HepG2 (cell line): ENCODE results near the gene WDR83. TPM values are rescaled to one million over a fixed set of nuclear protein-coding genes. Genes with fewer than 3 reads are reported as not detected.

Experiments
- polyA plus RNA-seq, 8 experiments: library from polyadenylated mRNA; depleted of rRNA in 3 of 8; stranded (reverse) in 7 of 8; unstranded in 1 of 8; fragments of >200 nt; fragmentation: Illumina TruSeq in 4 of 8; extraction: Trizol in 4 of 8; gene quantifications; 2 replicates each; pipeline versions ENCODE4 v1.2.1 to v1.2.3, GENCODE V29; 2011 to 2016; ENCODE audit warnings: low read depth in 4 of 8, missing spikeins in 1 of 8, mixed read lengths in 1 of 8; ENCODE audit not compliant: insufficient read depth in 1 of 8
- small RNA-seq, 3 experiments: library from RNA; depleted of rRNA; stranded (forward); fragments of <200 nt; gene quantifications; one replicate each; pipeline ENCODE3, GENCODE V24; 2012; ENCODE audit warnings: low read depth in 2 of 3, low replicate concordance in 1 of 3; ENCODE audit not compliant: insufficient read length in 3 of 3, insufficient read depth in 2 of 3
- total RNA-seq, 5 experiments: library from RNA; depleted of rRNA; stranded (reverse); fragments of >200 nt; fragmentation: Illumina TruSeq; extraction: Trizol; gene quantifications; 2 replicates each; pipeline ENCODE4 v1.2.3, GENCODE V29; 2016; ENCODE audit warnings: low read depth in 1 of 5

Gene WDR83
- total and polyA plus RNA-seq, 2 of the 13 experiments (the other 11 are each of a cell fraction or from before 2014, with no cell fraction given), result 4.5 to 10.7 TPM

Small RNA genes within 50 kb of the gene (small RNA-seq; reads per million reads assigned to genes)
- 2.9 to 26.5 (median 11.6) reads per million in 3 experiments for gene SNORD41

Other genes with a start within 250 kb of the WDR83 start
- gene ZNF443, start 225.8 kb upstream of the WDR83 start, total RNA-seq (2016; rRNA removed; fragmentation: Illumina TruSeq; extraction: Trizol), result 19.0 and 24.2 TPM in 2 replicates
- gene ZNF443, start 225.8 kb upstream of the WDR83 start, polyA plus RNA-seq (2011; rRNA removed), result 3.5 and 3.6 TPM in 2 replicates
- gene ZNF709, start 182.0 kb upstream of the WDR83 start, total RNA-seq (2016; rRNA removed; fragmentation: Illumina TruSeq; extraction: Trizol), result 3.9 and 4.7 TPM in 2 replicates
- 1.0 and 1.5 TPM in 2 replicates for gene ZNF709, start 182.0 kb upstream of the WDR83 start, polyA plus RNA-seq (2011; rRNA removed)
- 11.1 and 11.2 TPM in 2 replicates for gene ZNF564, start 115.3 kb upstream of the WDR83 start, total RNA-seq (2016; rRNA removed; fragmentation: Illumina TruSeq; extraction: Trizol)
- gene ZNF564, start 115.3 kb upstream of the WDR83 start, polyA plus RNA-seq (2011; rRNA removed), result 2.3 and 2.4 TPM in 2 replicates
- 2.9 and 5.2 TPM in 2 replicates for gene ZNF490, start 56.0 kb upstream of the WDR83 start, total RNA-seq (2016; rRNA removed; fragmentation: Illumina TruSeq; extraction: Trizol)
- gene ZNF490, start 56.0 kb upstream of the WDR83 start, polyA plus RNA-seq (2011; rRNA removed), result 1.2 and 1.3 TPM in 2 replicates
- 17.4 and 21.3 TPM in 2 replicates for gene ZNF791, start 55.9 kb upstream of the WDR83 start, total RNA-seq (2016; rRNA removed; fragmentation: Illumina TruSeq; extraction: Trizol)
- gene ZNF791, start 55.9 kb upstream of the WDR83 start, polyA plus RNA-seq (2011; rRNA removed), result 10.1 and 12.8 TPM in 2 replicates
- gene MAN2B1, start 65 bp upstream of the WDR83 start, total RNA-seq (2016; rRNA removed; fragmentation: Illumina TruSeq; extraction: Trizol), result 10.8 and 23.8 TPM in 2 replicates
- gene MAN2B1, start 65 bp upstream of the WDR83 start, polyA plus RNA-seq (2011; rRNA removed), result 23.6 and 31.8 TPM in 2 replicates
- 34.8 and 43.3 TPM in 2 replicates for gene DHPS, start 15.1 kb downstream of the WDR83 start, total RNA-seq (2016; rRNA removed; fragmentation: Illumina TruSeq; extraction: Trizol)
- 84.3 and 84.6 TPM in 2 replicates for gene DHPS, start 15.1 kb downstream of the WDR83 start, polyA plus RNA-seq (2011; rRNA removed)
- not detected in 2 replicates for gene GNG14, start 21.2 kb downstream of the WDR83 start, total RNA-seq (2016; rRNA removed; fragmentation: Illumina TruSeq; extraction: Trizol)
- gene GNG14, start 21.2 kb downstream of the WDR83 start, polyA plus RNA-seq (2011; rRNA removed), result not detected in 2 replicates
- 4.6 and 6.1 TPM in 2 replicates for gene FBXW9, start 29.8 kb downstream of the WDR83 start, total RNA-seq (2016; rRNA removed; fragmentation: Illumina TruSeq; extraction: Trizol)
- gene FBXW9, start 29.8 kb downstream of the WDR83 start, polyA plus RNA-seq (2011; rRNA removed), result 5.7 and 7.0 TPM in 2 replicates
- 31.7 and 33.6 TPM in 2 replicates for gene TNPO2, start 57.1 kb downstream of the WDR83 start, total RNA-seq (2016; rRNA removed; fragmentation: Illumina TruSeq; extraction: Trizol)
- gene TNPO2, start 57.1 kb downstream of the WDR83 start, polyA plus RNA-seq (2011; rRNA removed), result 61.0 and 76.1 TPM in 2 replicates
- 159 and 179 TPM in 2 replicates for gene TRIR, start 67.9 kb downstream of the WDR83 start, total RNA-seq (2016; rRNA removed; fragmentation: Illumina TruSeq; extraction: Trizol)
- 160 and 166 TPM in 2 replicates for gene TRIR, start 67.9 kb downstream of the WDR83 start, polyA plus RNA-seq (2011; rRNA removed)
- 51.5 and 57.7 TPM in 2 replicates for gene GET3, start 70.7 kb downstream of the WDR83 start, total RNA-seq (2016; rRNA removed; fragmentation: Illumina TruSeq; extraction: Trizol)
- gene GET3, start 70.7 kb downstream of the WDR83 start, polyA plus RNA-seq (2011; rRNA removed), result 59.4 and 67.5 TPM in 2 replicates
- not detected in 2 replicates for gene BEST2, start 85.0 kb downstream of the WDR83 start, total RNA-seq (2016; rRNA removed; fragmentation: Illumina TruSeq; extraction: Trizol)
- gene BEST2, start 85.0 kb downstream of the WDR83 start, polyA plus RNA-seq (2011; rRNA removed), result not detected in 2 replicates
- gene HOOK2, start 108.7 kb downstream of the WDR83 start, total RNA-seq (2016; rRNA removed; fragmentation: Illumina TruSeq; extraction: Trizol), result 7.3 and 12.9 TPM in 2 replicates
- 9.2 and 11.1 TPM in 2 replicates for gene HOOK2, start 108.7 kb downstream of the WDR83 start, polyA plus RNA-seq (2011; rRNA removed)
- 4.9 and 7.7 TPM in 2 replicates for gene JUNB, start 124.7 kb downstream of the WDR83 start, total RNA-seq (2016; rRNA removed; fragmentation: Illumina TruSeq; extraction: Trizol)
- 8.2 and 15.9 TPM in 2 replicates for gene JUNB, start 124.7 kb downstream of the WDR83 start, polyA plus RNA-seq (2011; rRNA removed)
- gene PRDX2, start 135.0 kb downstream of the WDR83 start, total RNA-seq (2016; rRNA removed; fragmentation: Illumina TruSeq; extraction: Trizol), result 381 and 425 TPM in 2 replicates
- 218 and 238 TPM in 2 replicates for gene PRDX2, start 135.0 kb downstream of the WDR83 start, polyA plus RNA-seq (2011; rRNA removed)
- gene THSD8, start 135.3 kb downstream of the WDR83 start, total RNA-seq (2016; rRNA removed; fragmentation: Illumina TruSeq; extraction: Trizol), result 14.9 and 23.5 TPM in 2 replicates
- 4.8 and 5.2 TPM in 2 replicates for gene THSD8, start 135.3 kb downstream of the WDR83 start, polyA plus RNA-seq (2011; rRNA removed)
- 35.8 and 44.0 TPM in 2 replicates for gene RNASEH2A, start 139.8 kb downstream of the WDR83 start, total RNA-seq (2016; rRNA removed; fragmentation: Illumina TruSeq; extraction: Trizol)
- 18.4 and 25.1 TPM in 2 replicates for gene RNASEH2A, start 139.8 kb downstream of the WDR83 start, polyA plus RNA-seq (2011; rRNA removed)
- gene RTBDN, start 167.8 kb downstream of the WDR83 start, total RNA-seq (2016; rRNA removed; fragmentation: Illumina TruSeq; extraction: Trizol), result 0.27 TPM in 1 of 2 replicates, not detected in the other
- gene RTBDN, start 167.8 kb downstream of the WDR83 start, polyA plus RNA-seq (2011; rRNA removed), result 0.35 and 0.48 TPM in 2 replicates
- gene MAST1, start 171.7 kb downstream of the WDR83 start, total RNA-seq (2016; rRNA removed; fragmentation: Illumina TruSeq; extraction: Trizol), result 0.27 and 0.73 TPM in 2 replicates
- gene MAST1, start 171.7 kb downstream of the WDR83 start, polyA plus RNA-seq (2011; rRNA removed), result 4.7 and 5.6 TPM in 2 replicates
- gene DNASE2, start 214.6 kb downstream of the WDR83 start, total RNA-seq (2016; rRNA removed; fragmentation: Illumina TruSeq; extraction: Trizol), result 3.4 and 7.5 TPM in 2 replicates
- 16.2 and 19.0 TPM in 2 replicates for gene DNASE2, start 214.6 kb downstream of the WDR83 start, polyA plus RNA-seq (2011; rRNA removed)
- gene KLF1, start 220.4 kb downstream of the WDR83 start, total RNA-seq (2016; rRNA removed; fragmentation: Illumina TruSeq; extraction: Trizol), result not detected in 2 replicates
- not detected in 2 replicates for gene KLF1, start 220.4 kb downstream of the WDR83 start, polyA plus RNA-seq (2011; rRNA removed)
- 35.0 and 38.0 TPM in 2 replicates for gene GCDH, start 224.4 kb downstream of the WDR83 start, total RNA-seq (2016; rRNA removed; fragmentation: Illumina TruSeq; extraction: Trizol)
- gene GCDH, start 224.4 kb downstream of the WDR83 start, polyA plus RNA-seq (2011; rRNA removed), result 15.1 and 16.4 TPM in 2 replicates